Stimulated activated effector memory CD8-positive, alpha-beta T cell treated with anti-CD3 and anti-CD28 coated beads, Interleukin-12 subunit alpha, Interleukin-12 subunit beta, amount 100 ng/mL, for 72 hours (primary cell): Measurements from ENCODE around the gene AKNAD1.

Experiments
- ATAC-seq: fragments of 150-1000 bp; cut with Tn5 transposase; 2 replicates; pipeline ENCODE4 v1.10.0; 2021
- DNase-seq, 2 donors: peaks; one replicate each; pipeline ENCODE4 v3.0.0; 2021 to 2022; ENCODE audit warnings: low spot score in 2 of 2
- H3K27ac Mint-ChIP-seq: one replicate; pipeline ENCODE4 v1.8.0; 2022; ENCODE audit warnings: mild to moderate bottlenecking, mixed read lengths
- H3K36me3 Mint-ChIP-seq: one replicate; pipeline ENCODE4 v1.8.0; 2022; ENCODE audit warnings: mild to moderate bottlenecking, mixed read lengths
- H3K4me1 Mint-ChIP-seq: one replicate; pipeline ENCODE4 v1.8.0; 2022; ENCODE audit warnings: mixed read lengths
- H3K4me3 Mint-ChIP-seq: one replicate; pipeline ENCODE4 v1.8.0; 2022; ENCODE audit warnings: mild to moderate bottlenecking, mixed read lengths
- H3K9me3 Mint-ChIP-seq: one replicate; pipeline ENCODE4 v1.8.0; 2022; ENCODE audit warnings: mixed read lengths

The AKNAD1 gene

DNA sequence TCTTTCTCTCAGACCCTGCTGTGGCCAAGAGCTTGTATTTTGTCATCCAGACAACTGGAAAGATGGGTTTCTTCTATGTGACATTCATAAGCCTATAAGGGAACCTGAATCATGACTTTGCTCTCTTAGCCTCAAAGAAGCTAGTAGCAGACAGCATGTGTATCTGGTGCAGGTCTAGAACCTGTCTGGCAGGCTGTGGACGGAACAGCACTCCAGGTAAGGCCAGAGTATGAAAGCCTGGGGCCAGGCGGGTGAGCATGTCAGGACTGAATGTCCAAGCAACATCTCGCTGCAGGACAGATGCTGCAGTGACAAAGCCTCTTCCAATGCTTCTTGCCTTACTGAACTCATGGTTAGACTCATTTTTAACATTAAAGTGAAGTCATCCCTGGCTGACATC, 32.8 kb downstream of the AKNAD1 start:
- Mint-ChIP-seq H3K27ac (no peak overlapping the region), H3K36me3 (no peaks in the 10 kb centered on the region), H3K4me1 (no peaks in the 10 kb centered on the region), H3K4me3 (no peak overlapping the region), H3K9me3 (no peaks in the 10 kb centered on the region)
- DNase-seq (no peak), ATAC-seq (no peak)

DNA sequence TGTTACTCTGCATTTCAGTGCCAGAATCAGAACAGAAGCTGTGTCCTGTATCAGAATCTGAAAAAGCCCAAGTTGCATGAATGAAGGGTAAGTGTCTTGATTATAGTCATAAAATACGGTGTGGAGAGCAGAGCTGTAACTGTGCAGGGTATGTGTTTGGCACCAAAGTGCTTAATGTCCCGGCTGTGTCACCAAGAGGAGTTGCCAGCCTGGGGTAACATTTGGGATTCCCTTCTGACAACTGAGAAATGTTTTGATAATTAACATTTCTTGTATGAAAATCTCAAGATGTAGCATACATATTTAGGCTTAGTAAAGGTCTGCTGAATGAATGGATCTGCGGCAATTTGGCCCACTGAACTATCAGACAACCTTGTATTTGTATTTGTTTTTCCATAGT, 33.3 kb downstream of the AKNAD1 start:
- DNase-seq: no peak
- Mint-ChIP-seq H3K27ac (no peak overlapping the region), H3K9me3 (no peaks in the 10 kb centered on the region), H3K4me1 (no peaks in the 10 kb centered on the region), H3K36me3 (no peaks in the 10 kb centered on the region), H3K4me3 (no peak overlapping the region)
- ATAC-seq: no peak

DNA sequence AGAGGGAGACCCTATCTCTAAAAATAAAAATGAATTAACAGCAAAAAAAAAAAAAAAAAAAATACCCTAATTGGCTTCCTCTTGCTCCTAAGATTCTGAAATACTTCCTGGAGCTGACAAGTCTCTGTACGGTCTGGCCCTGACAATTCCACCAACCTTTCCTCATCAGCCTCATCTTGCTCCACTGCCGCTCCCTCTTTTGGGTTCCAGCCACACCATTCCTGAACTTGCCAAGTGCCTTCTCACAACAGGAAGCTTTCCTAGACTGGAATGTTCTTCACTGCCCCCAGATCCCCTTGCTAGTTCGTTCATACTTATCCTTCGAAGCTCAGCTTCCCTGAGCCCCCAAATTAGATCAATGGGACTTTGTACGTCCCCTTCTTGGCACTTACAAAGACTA, 37.0 kb downstream of the AKNAD1 start:
- no peaks in the 10 kb centered on the region for H3K4me1 Mint-ChIP-seq
- H3K27ac Mint-ChIP-seq: no peak overlapping the region
- H3K4me3 Mint-ChIP-seq: no peak overlapping the region
- no peaks in the 10 kb centered on the region for H3K9me3 Mint-ChIP-seq
- ATAC-seq: no peak
- no peaks in the 10 kb centered on the region for H3K36me3 Mint-ChIP-seq
- DNase-seq: no peak

DNA sequence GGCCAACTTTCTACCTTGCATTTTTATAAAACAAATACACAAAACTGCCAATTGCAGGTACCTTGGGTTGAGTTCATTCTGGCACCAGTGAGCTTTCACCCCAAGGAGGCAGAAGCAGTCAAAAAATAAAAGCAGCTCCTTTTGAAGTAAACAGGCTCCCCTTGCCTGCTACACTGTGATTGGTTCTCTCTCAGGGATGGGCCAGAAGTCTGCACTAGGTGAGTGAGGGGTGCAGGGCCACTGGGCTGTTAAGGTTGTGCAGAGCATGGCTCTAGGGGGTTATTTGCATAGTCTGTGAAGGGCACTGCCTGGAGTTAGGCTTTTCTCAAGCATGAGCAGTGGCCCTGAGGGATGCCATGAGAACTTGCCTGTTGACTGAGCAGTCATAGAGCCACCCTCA, 39.1 kb downstream of the AKNAD1 start:
- ATAC-seq: no peak
- Mint-ChIP-seq H3K27ac (no peak overlapping the region), H3K4me3 (no peak overlapping the region), H3K36me3 (no peaks in the 10 kb centered on the region), H3K9me3 (no peaks in the 10 kb centered on the region), H3K4me1 (no peaks in the 10 kb centered on the region)
- no peak for DNase-seq

DNA sequence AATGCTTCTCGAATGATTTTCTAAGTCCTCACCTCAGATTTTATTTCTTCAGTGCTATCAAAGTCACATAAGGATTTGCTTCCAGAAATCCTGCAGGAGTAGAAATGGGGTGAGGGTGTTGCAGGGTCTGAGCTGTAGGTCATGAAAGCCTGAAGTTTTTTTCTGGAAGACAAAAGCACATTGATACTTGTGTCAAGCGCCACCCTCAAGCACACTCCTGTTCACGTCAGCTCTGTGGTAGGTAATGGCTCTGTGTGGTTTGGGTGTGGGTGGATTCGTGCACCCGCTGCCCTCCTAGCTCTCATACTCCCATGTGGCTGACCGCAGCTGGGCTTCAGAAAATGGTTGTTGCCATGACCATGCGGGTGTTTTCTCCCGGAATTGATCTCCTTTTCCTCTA, 39.9 kb downstream of the AKNAD1 start:
- Mint-ChIP-seq H3K4me3 (no peak overlapping the region), H3K4me1 (no peaks in the 10 kb centered on the region), H3K36me3 (peaks cover under 1% of the 10 kb centered on the region), H3K27ac (no peak overlapping the region), H3K9me3 (no peaks in the 10 kb centered on the region)
- ATAC-seq: no peak
- no peak for DNase-seq

DNA sequence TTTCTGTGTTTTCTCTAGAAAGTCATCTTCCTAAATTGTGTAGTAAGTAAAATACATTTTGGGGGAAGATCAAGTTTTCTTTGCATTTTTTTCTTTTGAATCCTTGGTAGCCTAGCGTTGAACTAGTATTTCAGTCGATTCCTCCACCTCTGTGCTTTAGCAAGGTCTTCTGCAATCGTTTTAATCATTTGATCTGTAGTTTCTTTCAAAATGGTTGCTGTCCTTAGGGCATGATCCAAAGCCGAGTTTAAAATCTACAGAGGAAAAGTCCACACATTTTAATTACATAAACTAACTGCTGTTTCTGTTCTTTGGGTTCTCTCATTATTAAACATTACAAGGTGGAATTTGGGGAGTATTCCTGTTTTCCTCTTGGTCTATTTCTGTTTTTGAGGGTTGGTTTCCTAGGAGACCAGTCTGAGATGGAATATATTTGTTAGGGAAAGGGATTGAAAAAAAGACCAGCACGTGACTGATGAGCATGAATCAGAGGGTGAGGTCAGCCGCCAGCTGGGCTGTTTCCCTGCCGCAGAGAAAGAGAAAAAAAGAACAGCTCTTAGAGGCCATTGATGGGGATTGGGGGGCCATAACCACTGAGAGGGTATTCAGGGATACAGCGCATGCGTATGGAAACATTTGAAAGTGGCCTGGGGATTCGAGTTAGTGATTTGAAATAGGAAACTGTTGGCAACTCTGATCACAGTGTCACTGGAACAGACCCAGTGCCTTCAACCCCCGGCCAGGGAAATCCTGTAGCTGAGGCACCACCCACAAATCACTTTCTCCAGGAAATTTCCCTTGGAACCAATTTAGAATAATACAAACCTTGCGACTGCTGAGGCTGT, 40.6 kb downstream of the AKNAD1 start:
- no peak for DNase-seq
- no peak for ATAC-seq

DNA sequence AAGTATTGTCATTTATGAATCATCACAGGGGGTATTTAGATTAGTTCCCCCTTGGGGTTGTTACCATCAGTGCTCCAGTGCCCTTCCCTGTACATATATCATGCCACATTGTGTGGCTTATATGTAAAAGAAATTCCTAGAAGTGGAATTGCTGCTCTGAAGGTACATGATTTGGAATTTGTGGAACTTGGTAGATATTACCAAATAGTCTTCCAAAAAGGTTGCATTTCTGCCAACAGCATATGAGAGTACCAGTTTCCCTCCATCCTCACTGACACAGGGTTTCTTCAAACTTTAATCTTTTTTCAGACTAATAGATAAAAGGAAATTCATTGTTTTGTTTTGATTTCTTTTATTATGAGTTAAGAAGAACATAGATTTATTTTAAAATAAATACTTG, 41.3 kb downstream of the AKNAD1 start:
- peaks cover 12% of the 10 kb centered on the region for H3K36me3 Mint-ChIP-seq
- no peak overlapping the region for H3K4me3 Mint-ChIP-seq

More for the DNA sequence above, 40.6 kb downstream of the AKNAD1 start:
- H3K27ac Mint-ChIP-seq: no peak overlapping the region
- no peaks in the 10 kb centered on the region for H3K9me3 Mint-ChIP-seq
- peaks cover 8% of the 10 kb centered on the region for H3K36me3 Mint-ChIP-seq
- H3K4me1 Mint-ChIP-seq: no peaks in the 10 kb centered on the region
- H3K4me3 Mint-ChIP-seq: no peak overlapping the region

DNA sequence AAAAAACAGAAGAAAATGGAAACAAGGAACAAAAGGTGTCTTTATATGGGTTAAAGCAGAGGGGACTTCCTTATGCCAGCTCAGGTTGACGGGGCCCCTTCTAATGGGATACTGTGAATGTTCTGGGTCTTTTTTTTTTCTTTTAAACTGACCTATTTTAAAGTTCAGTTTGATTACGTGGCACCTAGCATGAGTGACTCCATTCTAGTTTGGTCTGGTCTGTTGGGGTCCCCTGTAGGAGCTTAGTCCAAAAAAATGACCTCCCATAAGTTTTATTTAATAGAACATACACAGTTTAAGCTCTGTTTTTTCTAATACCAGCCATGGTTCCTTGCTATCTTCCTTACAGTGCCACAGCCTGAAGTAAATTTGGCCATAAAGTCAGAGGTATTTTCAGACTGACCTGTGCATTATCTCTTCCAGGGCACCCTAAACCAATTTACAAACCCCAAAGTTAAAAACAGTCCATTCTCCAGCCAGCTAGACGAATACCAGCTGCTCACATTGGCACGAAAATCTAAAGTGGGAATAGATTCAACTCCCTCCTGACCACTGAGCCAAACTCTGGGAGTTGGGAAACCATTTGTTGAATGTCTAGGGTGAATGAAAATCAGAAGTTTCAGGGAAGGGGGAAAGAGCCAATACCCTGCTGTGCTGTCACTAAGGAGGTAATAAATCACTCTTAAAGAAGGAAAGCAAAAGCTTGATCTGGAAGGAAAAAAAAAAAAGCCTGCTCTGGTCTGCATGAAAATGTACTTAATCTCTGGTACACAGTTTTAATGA, 42.4 kb downstream of the AKNAD1 start:
- H3K4me3 Mint-ChIP-seq: no peak overlapping the region
- ATAC-seq (no peak), DNase-seq (no peak)
- H3K4me1 Mint-ChIP-seq: no peaks in the 10 kb centered on the region
- H3K36me3 Mint-ChIP-seq: peaks cover 22% of the 10 kb centered on the region
- H3K27ac Mint-ChIP-seq: no peak overlapping the region
- H3K9me3 Mint-ChIP-seq: no peaks in the 10 kb centered on the region

More for the DNA sequence above, 41.3 kb downstream of the AKNAD1 start:
- no peak for DNase-seq
- no peak for ATAC-seq
- Mint-ChIP-seq H3K27ac (no peak overlapping the region), H3K4me1 (no peaks in the 10 kb centered on the region), H3K9me3 (no peaks in the 10 kb centered on the region)

DNA sequence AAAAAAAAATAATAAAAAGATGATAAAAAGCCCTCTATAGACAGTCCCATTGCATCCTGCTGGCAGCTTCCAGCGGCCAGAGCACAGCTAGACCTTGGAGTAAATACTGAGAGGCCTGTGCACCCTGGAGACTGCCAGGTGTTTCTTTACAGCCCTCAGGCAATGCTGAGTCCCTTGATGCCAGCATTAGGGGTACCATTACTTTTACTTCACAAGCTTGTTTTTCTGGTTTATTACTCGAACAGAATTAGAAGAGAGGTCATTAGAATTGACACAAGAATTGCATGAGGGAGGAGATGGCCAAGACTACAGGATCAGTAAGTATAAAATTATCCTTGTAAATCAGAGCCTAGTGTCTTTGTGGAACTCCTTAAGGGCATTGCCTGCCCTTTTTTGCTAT, 43.6 kb downstream of the AKNAD1 start:
- Mint-ChIP-seq H3K9me3 (no peaks in the 10 kb centered on the region), H3K4me1 (no peaks in the 10 kb centered on the region), H3K36me3 (peaks cover 34% of the 10 kb centered on the region), H3K4me3 (no peak overlapping the region), H3K27ac (no peak overlapping the region)
- DNase-seq: no peak
- ATAC-seq: no peak

DNA sequence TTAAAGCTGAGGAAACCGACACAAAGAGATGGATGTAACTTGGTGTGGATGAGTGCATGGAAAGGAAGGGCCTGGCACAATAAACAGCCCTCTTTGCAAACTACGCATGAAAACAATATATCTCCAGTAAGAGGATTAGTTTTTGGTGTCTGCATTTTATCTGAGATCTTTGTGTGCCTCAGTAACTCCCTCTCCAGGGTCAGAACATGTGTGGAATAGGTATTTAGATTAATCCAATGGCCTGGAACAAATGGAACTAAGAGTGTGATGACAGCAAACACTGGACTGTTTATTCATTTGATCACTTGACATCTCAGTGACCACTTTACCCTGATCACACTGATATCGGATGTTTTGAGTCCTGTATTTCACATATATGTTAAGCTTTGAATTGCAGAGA, 45.3 kb downstream of the AKNAD1 start:
- DNase-seq (no peak), ATAC-seq (no peak)
- Mint-ChIP-seq H3K4me1 (no peaks in the 10 kb centered on the region), H3K36me3 (peaks cover 52% of the 10 kb centered on the region), H3K9me3 (no peaks in the 10 kb centered on the region), H3K4me3 (no peak overlapping the region), H3K27ac (no peak overlapping the region)

DNA sequence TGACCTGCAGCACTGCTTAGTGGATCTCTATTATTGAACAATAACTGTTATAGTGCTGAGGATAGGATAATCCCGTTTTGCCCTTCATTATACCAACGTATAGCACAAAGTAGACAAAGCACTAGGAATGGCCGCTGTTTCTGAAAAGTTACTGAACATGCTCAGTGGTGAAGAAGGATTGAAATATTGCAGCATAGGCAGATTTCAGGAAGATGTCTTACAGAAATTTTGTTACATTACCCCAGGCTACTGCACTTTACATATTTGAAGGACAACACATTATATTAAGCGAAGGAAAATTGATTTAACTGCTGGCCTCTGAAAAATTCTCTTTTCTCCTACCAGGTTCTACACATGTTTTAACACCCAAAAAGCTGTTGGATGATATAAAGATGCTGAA, 48.5 kb downstream of the AKNAD1 start:
- DNase-seq (no peak), ATAC-seq (no peak)
- peaks cover 82% of the 10 kb centered on the region for H3K36me3 Mint-ChIP-seq
- no peaks in the 10 kb centered on the region for H3K9me3 Mint-ChIP-seq
- H3K4me3 Mint-ChIP-seq: no peak overlapping the region
- no peak overlapping the region for H3K27ac Mint-ChIP-seq
- no peaks in the 10 kb centered on the region for H3K4me1 Mint-ChIP-seq

DNA sequence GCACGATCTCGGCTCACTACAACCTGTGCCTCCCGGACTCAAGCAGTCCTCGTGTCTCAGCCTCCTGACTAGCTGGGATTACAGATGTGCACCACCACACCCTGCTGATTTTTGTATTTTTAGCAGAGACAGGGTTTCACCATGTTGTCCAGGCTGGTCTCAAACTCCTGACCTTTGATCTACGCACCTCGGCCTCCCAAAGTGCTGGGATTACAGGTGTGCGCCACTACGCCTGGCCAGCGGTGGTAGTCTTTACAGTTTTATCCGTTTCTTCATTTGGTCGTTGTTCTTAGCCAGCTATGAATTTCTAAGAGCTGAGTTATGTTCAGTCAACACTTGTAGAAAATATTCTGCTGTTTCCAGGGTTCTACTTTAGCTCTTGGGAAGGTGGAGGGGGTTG, 53.3 kb downstream of the AKNAD1 start:
- Mint-ChIP-seq H3K9me3 (no peaks in the 10 kb centered on the region), H3K27ac (no peak overlapping the region), H3K4me1 (no peaks in the 10 kb centered on the region), H3K4me3 (no peak overlapping the region), H3K36me3 (peaks cover 97% of the 10 kb centered on the region)
- ATAC-seq (no peak), DNase-seq (no peak)

DNA sequence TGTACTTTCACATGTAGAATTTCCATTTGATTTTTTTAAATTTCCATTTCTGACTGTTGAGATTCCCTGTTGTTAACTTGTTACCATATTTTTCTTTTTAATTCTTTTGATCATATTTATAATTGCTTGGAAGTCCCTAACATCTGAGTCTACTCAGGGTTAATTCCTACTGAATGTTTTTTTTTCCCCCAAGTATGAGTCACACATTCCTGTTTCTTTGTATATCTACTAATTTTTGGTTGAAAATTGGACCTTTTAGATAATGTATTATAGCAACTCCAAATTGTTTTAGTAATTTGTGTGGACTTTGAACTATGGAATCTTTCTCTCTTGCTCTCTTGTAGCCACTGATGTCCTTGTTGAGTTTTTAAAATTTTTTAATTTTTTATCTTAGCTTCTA, 55.8 kb downstream of the AKNAD1 start:
- Mint-ChIP-seq H3K36me3 (peaks cover 97% of the 10 kb centered on the region), H3K4me1 (no peaks in the 10 kb centered on the region), H3K4me3 (no peak overlapping the region), H3K27ac (no peak overlapping the region), H3K9me3 (no peaks in the 10 kb centered on the region)
- DNase-seq: no peak
- no peak for ATAC-seq

DNA sequence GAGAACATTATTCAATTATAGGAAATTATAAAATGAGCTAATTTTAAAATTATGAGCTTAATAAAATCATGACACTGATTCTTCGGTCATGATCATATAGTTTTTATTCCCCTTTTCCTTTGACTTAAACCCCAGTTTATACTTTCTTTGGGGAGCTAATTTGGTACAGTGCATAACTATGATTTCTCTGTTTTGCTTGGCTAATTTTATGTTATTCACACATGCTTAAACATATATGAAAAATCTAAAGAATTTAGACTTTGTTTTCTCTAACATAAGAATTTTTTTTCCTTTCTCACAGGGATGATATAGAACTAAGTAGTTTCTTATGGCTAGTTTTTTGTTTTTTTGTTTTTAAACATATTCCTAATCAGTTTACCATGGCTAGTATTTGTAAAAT, 57.9 kb downstream of the AKNAD1 start:
- Mint-ChIP-seq H3K36me3 (peaks cover 98% of the 10 kb centered on the region), H3K27ac (no peak overlapping the region)
- no peak for ATAC-seq

DNA sequence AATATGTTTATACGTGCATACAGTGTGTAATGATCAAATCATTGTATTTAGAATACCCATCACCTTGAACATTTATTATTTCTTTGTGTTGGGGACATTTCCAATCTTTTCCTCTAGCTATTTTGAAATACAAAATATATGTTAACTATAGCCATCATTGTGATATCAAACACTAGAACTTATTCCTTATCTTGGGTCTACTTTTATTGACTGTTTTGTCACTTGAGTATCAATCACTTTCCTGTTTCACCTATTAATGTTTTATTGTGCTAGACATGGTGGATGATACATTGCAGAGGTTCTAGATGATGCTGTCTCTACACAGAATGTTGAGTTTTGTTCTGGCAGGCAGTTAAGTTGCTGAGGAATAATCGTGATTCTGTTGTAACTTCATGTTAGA, 64.5 kb downstream of the AKNAD1 start:
- ATAC-seq (no peak), DNase-seq (no peak)
- H3K27ac Mint-ChIP-seq: no peak overlapping the region
- H3K4me3 Mint-ChIP-seq: no peak overlapping the region
- peaks cover 100% of the 10 kb centered on the region for H3K36me3 Mint-ChIP-seq
- H3K9me3 Mint-ChIP-seq: peaks cover 13% of the 10 kb centered on the region
- no peaks in the 10 kb centered on the region for H3K4me1 Mint-ChIP-seq

More for the DNA sequence above, 57.9 kb downstream of the AKNAD1 start:
- no peaks in the 10 kb centered on the region for H3K4me1 Mint-ChIP-seq
- H3K9me3 Mint-ChIP-seq: no peaks in the 10 kb centered on the region
- H3K4me3 Mint-ChIP-seq: no peak overlapping the region
- DNase-seq: no peak

DNA sequence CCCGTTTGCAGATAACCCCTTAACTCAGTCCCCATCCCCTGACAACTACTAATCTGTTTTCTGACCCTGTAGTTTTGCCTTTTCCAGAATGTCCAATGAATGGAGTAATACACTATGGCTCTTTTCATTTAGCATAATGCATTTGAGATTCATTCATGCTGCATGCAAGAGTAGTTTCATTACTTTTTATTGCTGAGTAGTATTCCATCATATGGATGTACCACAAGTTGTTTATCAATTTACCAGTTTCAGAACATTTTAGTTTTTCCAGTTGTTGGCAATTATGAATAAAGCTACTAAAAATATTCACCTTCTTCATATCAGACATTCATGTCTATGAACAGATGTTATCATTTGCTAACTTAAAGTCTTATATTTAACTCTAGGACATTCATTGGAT, 65.1 kb downstream of the AKNAD1 start:
- peaks cover 13% of the 10 kb centered on the region for H3K9me3 Mint-ChIP-seq
- no peaks in the 10 kb centered on the region for H3K4me1 Mint-ChIP-seq
- no peak overlapping the region for H3K27ac Mint-ChIP-seq
- no peak overlapping the region for H3K4me3 Mint-ChIP-seq
- H3K36me3 Mint-ChIP-seq: peaks cover 100% of the 10 kb centered on the region
- no peak for DNase-seq
- no peak for ATAC-seq
